Jurkat, Clone E6-1 (cell line): ENCODE data around the gene SOD1.

ENCODE experiments used
- DNase-seq: peaks from one replicate; pipeline ENCODE4 v3.0.0-alpha.2; 2011; ENCODE audit warnings: low read depth, low spot score
- H3K4me3 ChIP-seq: 2 replicates; pipeline ENCODE4 v1.5.1; 2011; ENCODE audit warnings: mild to moderate bottlenecking, low read length, control low read depth, moderate library complexity

Gene SOD1

GRCh38 chr21:31713973-31714740 lies 54.7 kb downstream of the SOD1 start:
- H3K4me3 ChIP-seq: no peak overlapping the region
- no peak for DNase-seq

- DNase-seq: no peak
These were observed 55.4 kb downstream of the SOD1 start for GRCh38 chr21:31714741-31715365.

GRCh38 chr21:31716106-31716505 lies 56.6 kb downstream of the SOD1 start:
- no peak for DNase-seq

More at GRCh38 chr21:31714741-31715365, 55.4 kb downstream of the SOD1 start:
- no peak overlapping the region for H3K4me3 ChIP-seq

More at GRCh38 chr21:31716106-31716505, 56.6 kb downstream of the SOD1 start:
- H3K4me3 ChIP-seq: no peak overlapping the region
